ENCODE measurements around the gene EXOC3L1.

EXOC3L1 gene

GRCh38 chr16:67213197-67214019 is 23.5 kb upstream of the EXOC3L1 start:
- no peak for DNase-seq

- DNase-seq = no peak
These were observed 22.8 kb upstream of the EXOC3L1 start for GRCh38 chr16:67212766-67213165.

- DNase-seq = no peak
These were observed 21.7 kb upstream of the EXOC3L1 start for GRCh38 chr16:67211674-67212073.

GRCh38 chr16:67210069-67210937 is 20.4 kb upstream of the EXOC3L1 start:
- DNase-seq = no peak

GRCh38 chr16:67209565-67209964 is 19.6 kb upstream of the EXOC3L1 start:
- DNase-seq = no peak

- DNase-seq = no peak
These were observed 18.4 kb upstream of the EXOC3L1 start for GRCh38 chr16:67208154-67208896.

- no peak for DNase-seq
These were observed 17.5 kb upstream of the EXOC3L1 start for GRCh38 chr16:67207249-67208091.

- no peak for DNase-seq
These were observed 16.9 kb upstream of the EXOC3L1 start for GRCh38 chr16:67206838-67207248.

- DNase-seq = no peak
These were observed 16.3 kb upstream of the EXOC3L1 start for GRCh38 chr16:67206129-67206837.

GRCh38 chr16:67204076-67204475 is 14.1 kb upstream of the EXOC3L1 start:
- no peak for DNase-seq

GRCh38 chr16:67202956-67203493 is 13.1 kb upstream of the EXOC3L1 start:
- DNase-seq = no peak

- DNase-seq = no peak
These were observed 12.5 kb upstream of the EXOC3L1 start for GRCh38 chr16:67202426-67202825.

GRCh38 chr16:67201411-67202345 is 11.7 kb upstream of the EXOC3L1 start:
- DNase-seq = no peak

- no peak for DNase-seq
These were observed 10.6 kb upstream of the EXOC3L1 start for GRCh38 chr16:67200491-67200890.

- DNase-seq = no peak
These were observed 9.9 kb upstream of the EXOC3L1 start for GRCh38 chr16:67199808-67200198.

GRCh38 chr16:67199011-67199807 is 9.3 kb upstream of the EXOC3L1 start, which contains the start of gene ELMO3:
Gene ELMO3, plus strand, starts transcription at chr16:67199131. Its CDS starts 196 bp downstream, at chr16:67199327.
- DNase-seq = no peak

GRCh38 chr16:67198238-67198734 is 8.3 kb upstream of the EXOC3L1 start:
- peak; percentile 9 for DNase-seq

GRCh38 chr16:67197704-67198103 is 7.8 kb upstream of the EXOC3L1 start:
- no peak for DNase-seq

GRCh38 chr16:67196881-67197280 is 6.9 kb upstream of the EXOC3L1 start:
- DNase-seq = no peak
